SK-N-MC (cell line): Measurements from ENCODE around the gene ATOSB.
A peak's percentile ranks its signal among the peaks of the same experiment; 100 is the strongest.

Source experiments
- DNase-seq: peaks from one replicate; pipeline ENCODE4 v3.0.0-alpha.2; 2011; ENCODE audit warnings: low read depth, low spot score
- H3K27ac ChIP-seq: fragments of 200-600 bp; sonication (generic); 2 replicates; pipeline ENCODE4 v1.5.1; 2016; ENCODE audit warnings: mixed run types
- H3K36me3 ChIP-seq: fragments of 200-600 bp; sonication (generic); 2 replicates; pipeline ENCODE4 v1.6.1; 2017; ENCODE audit warnings: antibody characterized with exemption, low read length, mixed read lengths; ENCODE audit not compliant: insufficient read depth
- H3K4me3 ChIP-seq: fragments of 200-600 bp; sonication (generic); 2 replicates; pipeline ENCODE4 v1.5.1; 2016
- H3K9ac ChIP-seq: fragments of 200-600 bp; sonication (generic); 2 replicates; pipeline ENCODE4 v1.8.0; 2017; ENCODE audit warnings: mixed run types, mixed read lengths; ENCODE audit not compliant: insufficient read length
- H3K9me3 ChIP-seq: fragments of 200-600 bp; sonication (generic); 2 replicates; pipeline ENCODE4 v1.6.1; 2017; ENCODE audit warnings: low read depth, mild to moderate bottlenecking, antibody characterized with exemption, low read length, moderate library complexity, mixed read lengths
- EZH2 ChIP-seq: fragments of 200-600 bp; sonication (generic); IDR thresholded peaks from one replicate; pipeline ENCODE4 v1.6.1; 2017; ENCODE audit warnings: antibody characterized with exemption
- FOXP2 ChIP-seq: optimal IDR thresholded peaks from 2 replicates; pipeline ENCODE3; 2011; ENCODE audit warnings: mild to moderate bottlenecking, moderate library complexity; ENCODE audit not compliant: insufficient read depth; ENCODE audit errors: extremely low read length, control extremely low read depth
- POLR2AphosphoS5 ChIP-seq: IDR thresholded peaks from 2 replicates; pipeline ENCODE4 v1.6.1; 2012; ENCODE audit warnings: mild to moderate bottlenecking, low read depth, low read length, borderline replicate concordance

The ATOSB gene

GRCh38 chr9:35102465-35102768 is 13.2 kb downstream of the ATOSB start:
- peak overlapping the region; percentile 99 for H3K4me3 ChIP-seq
- H3K27ac ChIP-seq: peak overlapping the region; percentile 74; the same call in 1 of the 2 replicates
- H3K9me3 ChIP-seq: no peaks in the 10 kb centered on the region
- DNase-seq: no peak
- H3K9ac ChIP-seq: peak overlapping the region; percentile 98
- H3K36me3 ChIP-seq: peaks cover 26% of the 10 kb centered on the region; the same call in 1 of the 2 replicates
- no peak for TF ChIP-seq EZH2

GRCh38 chr9:35097573-35097972 is 18.1 kb downstream of the ATOSB start:
- DNase-seq: no peak
- H3K36me3 ChIP-seq: peaks cover 29% of the 10 kb centered on the region; the same call in 1 of the 2 replicates
- TF ChIP-seq EZH2 (no peak), FOXP2 (no peak), POLR2AphosphoS5 (no peak)

GRCh38 chr9:35096035-35096849 is 19.4 kb downstream of the ATOSB start, which contains the start of gene PIGO:
Gene PIGO, minus strand, starts transcription at chr9:35096591. Its CDS starts 1,026 bp downstream, at chr9:35095565.
- Histone ChIP-seq H3K4me3 (peak within 1 kb of the TSS; percentile 91), H3K9me3 (no peaks in the 10 kb centered on the region), H3K36me3 (peaks cover 30% of the 10 kb centered on the region; the same call in 1 of the 2 replicates), H3K9ac (peak within 1 kb of the TSS; percentile 94), H3K27ac (peak within 1 kb of the TSS; percentile 93)
- TF ChIP-seq FOXP2: no peak
- TF ChIP-seq EZH2: no peak
- TF ChIP-seq POLR2AphosphoS5: peak; percentile 73
- DNase-seq: no peak

More at GRCh38 chr9:35097573-35097972, 18.1 kb downstream of the ATOSB start:
- Histone ChIP-seq H3K9me3 (no peaks in the 10 kb centered on the region), H3K9ac (no peak overlapping the region), H3K4me3 (no peak overlapping the region), H3K27ac (no peak overlapping the region)

GRCh38 chr9:35091536-35091935 is 24.1 kb downstream of the ATOSB start:
- H3K9me3 ChIP-seq: no peaks in the 10 kb centered on the region
- no peak overlapping the region for H3K9ac ChIP-seq
- no peak overlapping the region for H3K27ac ChIP-seq
- TF ChIP-seq POLR2AphosphoS5 (no peak), EZH2 (no peak), FOXP2 (no peak)
- no peak for DNase-seq
- H3K36me3 ChIP-seq: peaks cover 28% of the 10 kb centered on the region; the same call in 1 of the 2 replicates
- no peak overlapping the region for H3K4me3 ChIP-seq

- no peak overlapping the region for H3K27ac ChIP-seq
- no peak overlapping the region for H3K9ac ChIP-seq
- no peak overlapping the region for H3K4me3 ChIP-seq
- H3K9me3 ChIP-seq: no peaks in the 10 kb centered on the region
- H3K36me3 ChIP-seq: peaks cover 28% of the 10 kb centered on the region; the same call in 1 of the 2 replicates
- TF ChIP-seq POLR2AphosphoS5 (no peak), FOXP2 (no peak), EZH2 (no peak)
- no peak for DNase-seq
Observed at GRCh38 chr9:35089434-35089833, 26.2 kb downstream of the ATOSB start.

- Histone ChIP-seq H3K9ac (no peak overlapping the region), H3K27ac (no peak overlapping the region)
- TF ChIP-seq POLR2AphosphoS5 (no peak), FOXP2 (no peak), EZH2 (no peak)
Observed at GRCh38 chr9:35085078-35085477, 30.6 kb downstream of the ATOSB start.

GRCh38 chr9:35079426-35080341 is 36.0 kb downstream of the ATOSB start, which contains the start of gene FANCG:
Gene FANCG, minus strand, starts transcription at chr9:35079942. Its CDS starts 418 bp downstream, at chr9:35079524.
- DNase-seq: peak; percentile 62
- Histone ChIP-seq H3K27ac (peak within 1 kb of the TSS; percentile 80), H3K9me3 (no peaks in the 10 kb centered on the region), H3K9ac (peak within 1 kb of the TSS; percentile 93), H3K4me3 (peak within 1 kb of the TSS; percentile 99), H3K36me3 (peaks cover 23% of the 10 kb centered on the region; the same call in 1 of the 2 replicates)
- TF ChIP-seq POLR2AphosphoS5 (peak; percentile 73; the same call in 1 of the 2 replicates), EZH2 (no peak), FOXP2 (no peak)

More at GRCh38 chr9:35085078-35085477, 30.6 kb downstream of the ATOSB start:
- Histone ChIP-seq H3K36me3 (peaks cover 11% of the 10 kb centered on the region; the same call in 1 of the 2 replicates), H3K4me3 (no peak overlapping the region), H3K9me3 (no peaks in the 10 kb centered on the region)
- DNase-seq: no peak

GRCh38 chr9:35079041-35079425 is 36.6 kb downstream of the ATOSB start:
- peak overlapping the region; percentile 93 for H3K9ac ChIP-seq
- peak overlapping the region; percentile 99 for H3K4me3 ChIP-seq

More at GRCh38 chr9:35079041-35079425, 36.6 kb downstream of the ATOSB start:
- H3K9me3 ChIP-seq: no peaks in the 10 kb centered on the region
- H3K36me3 ChIP-seq: peaks cover 30% of the 10 kb centered on the region; the same call in 1 of the 2 replicates
- TF ChIP-seq POLR2AphosphoS5: no peak
- TF ChIP-seq FOXP2: no peak
- no peak for TF ChIP-seq EZH2
- H3K27ac ChIP-seq: no peak overlapping the region
- DNase-seq: no peak
